ENCODE data around the gene FOXP2. TPM values are rescaled to one million over a fixed set of nuclear protein-coding genes. Genes with fewer than 3 reads are reported as not detected.
"Not testable (repeated sequence)": the region's sequence is repeated elsewhere in the genome, so short reads cannot be mapped to it uniquely, and the experiment has no call there.

The FOXP2 gene
- total and polyA plus RNA-seq, 4 experiments from 2014 or later: not detected

DNA sequence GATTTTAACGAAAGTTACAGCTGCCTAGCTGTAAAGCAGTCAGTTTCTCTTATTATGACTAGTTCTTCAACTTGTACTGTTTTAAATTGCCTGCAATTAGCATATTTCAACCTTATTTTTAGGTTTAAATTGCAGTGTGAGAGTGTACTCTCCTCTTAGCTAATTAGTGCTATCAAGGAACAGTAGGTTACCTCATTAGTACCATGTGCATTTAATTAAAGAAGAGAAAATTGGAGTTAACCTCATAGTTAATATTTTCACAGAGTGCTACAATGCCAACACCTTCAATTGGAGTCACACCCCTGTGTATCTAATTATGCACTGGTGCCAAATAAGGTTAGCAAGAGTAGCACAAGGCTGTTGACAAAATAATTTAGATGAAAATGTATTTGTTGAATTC lies 154.6 kb downstream of the FOXP2 start:
- DNase-seq: no peak
- Mint-ChIP-seq H3K27me3 (no peaks in the 10 kb centered on the region), H3K36me3 (no peaks in the 10 kb centered on the region), H3K27ac (no peak overlapping the region), H3K4me1 (no peaks in the 10 kb centered on the region), H3K9me3 (no peaks in the 10 kb centered on the region), H3K4me3 (no peak overlapping the region)
- Histone ChIP-seq H3K4me3 (ENCODE audit: low read length in 2 of 2) (no peak overlapping the region), H3K4me1 (ENCODE audit: insufficient read depth, low read length) (no peaks in the 10 kb centered on the region), H3K36me3 (ENCODE audit: insufficient read depth, low read length) (no peaks in the 10 kb centered on the region), H3K9me3 (ENCODE audit: control insufficient read depth in 1 of 2, low read length in 2 of 2) (no peaks in the 10 kb centered on the region), H3K27ac (ENCODE audit: low read depth, low read length) (no peak overlapping the region), H3K27me3 (ENCODE audit: insufficient read depth, low read length) (no peaks in the 10 kb centered on the region)
- POLR2A ChIA-PET (ENCODE audit: partially characterized antibody): no interaction called here
- intact Hi-C loops (cut with micrococcal nuclease): no loop called here
- CTCF ChIA-PET (ENCODE audit: partially characterized antibody): no interaction called here

DNA sequence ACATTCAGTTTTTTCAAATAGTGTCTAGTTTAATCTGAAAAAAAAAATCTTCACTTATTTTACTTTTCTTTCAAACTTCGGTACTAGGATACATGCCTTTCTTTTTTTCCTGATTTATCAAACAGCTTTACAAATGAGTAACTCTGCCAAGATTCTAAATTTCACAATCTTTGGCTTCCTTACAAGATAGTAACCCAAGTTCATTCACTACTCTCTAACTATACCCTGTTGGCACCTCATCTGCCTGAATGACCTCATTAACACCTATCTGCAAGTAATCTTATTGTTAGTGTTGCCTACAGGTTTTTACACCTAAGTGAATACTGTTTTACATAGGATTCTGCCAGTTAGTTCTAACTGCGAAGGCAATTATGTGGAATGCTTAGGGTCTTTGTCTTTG lies 159.8 kb downstream of the FOXP2 start:
- no peaks in the 10 kb centered on the region for H3K27me3 ChIP-seq (ENCODE audit: insufficient read depth, low read length)
- Mint-ChIP-seq H3K4me1 (no peaks in the 10 kb centered on the region), H3K4me3 (no peak overlapping the region), H3K9me3 (no peaks in the 10 kb centered on the region), H3K36me3 (no peaks in the 10 kb centered on the region), H3K27me3 (peaks cover 2 to 3% of the 10 kb centered on the region in 2 donors), H3K27ac (no peak overlapping the region)
- no peaks in the 10 kb centered on the region for H3K9me3 ChIP-seq (ENCODE audit: control insufficient read depth in 1 of 2, low read length in 2 of 2)
- intact Hi-C loops (cut with micrococcal nuclease): no loop called here
- H3K4me3 ChIP-seq (ENCODE audit: low read length in 2 of 2): no peak overlapping the region
- POLR2A ChIA-PET (ENCODE audit: partially characterized antibody): no interaction called here
- no peaks in the 10 kb centered on the region for H3K4me1 ChIP-seq (ENCODE audit: insufficient read depth, low read length)
- no peaks in the 10 kb centered on the region for H3K36me3 ChIP-seq (ENCODE audit: insufficient read depth, low read length)
- no peak for DNase-seq
- no peak overlapping the region for H3K27ac ChIP-seq (ENCODE audit: low read depth, low read length)
- CTCF ChIA-PET (ENCODE audit: partially characterized antibody): no interaction called here

DNA sequence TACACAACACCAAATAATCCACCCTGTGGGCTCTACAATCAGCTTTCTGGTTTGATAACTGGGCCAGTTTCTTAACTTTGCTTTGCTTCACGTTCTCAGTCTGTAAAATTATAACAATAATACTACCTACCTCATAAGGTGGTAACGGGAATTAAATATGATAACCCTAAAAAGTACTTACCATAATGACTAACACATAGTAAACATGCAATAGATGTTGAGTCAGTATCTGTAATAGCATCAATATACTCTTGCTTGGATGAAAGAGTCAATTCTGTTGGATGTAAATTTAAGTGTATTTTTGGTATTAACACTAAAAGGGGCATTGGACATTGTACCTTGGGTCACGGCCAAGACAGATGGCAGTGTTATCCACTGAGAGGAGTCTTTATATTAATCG lies 160.5 kb downstream of the FOXP2 start:
- no peaks in the 10 kb centered on the region for H3K27me3 ChIP-seq (ENCODE audit: insufficient read depth, low read length)
- H3K27ac Mint-ChIP-seq: no peak overlapping the region
- no peaks in the 10 kb centered on the region for H3K9me3 ChIP-seq (ENCODE audit: control insufficient read depth in 1 of 2, low read length in 2 of 2)
- no peak for DNase-seq
- no peaks in the 10 kb centered on the region for H3K4me1 ChIP-seq (ENCODE audit: insufficient read depth, low read length)
- H3K9me3 Mint-ChIP-seq: no peaks in the 10 kb centered on the region
- H3K36me3 Mint-ChIP-seq: no peaks in the 10 kb centered on the region
- no peak overlapping the region for H3K4me3 ChIP-seq (ENCODE audit: low read length in 2 of 2)
- peaks cover 2 to 3% of the 10 kb centered on the region in 2 donors for H3K27me3 Mint-ChIP-seq
- ChIA-PET CTCF (ENCODE audit: partially characterized antibody) (no interaction called here), POLR2A (ENCODE audit: partially characterized antibody) (no interaction called here)
- H3K36me3 ChIP-seq (ENCODE audit: insufficient read depth, low read length): no peaks in the 10 kb centered on the region
- no peak overlapping the region for H3K4me3 Mint-ChIP-seq
- H3K4me1 Mint-ChIP-seq: no peaks in the 10 kb centered on the region
- intact Hi-C loops (cut with micrococcal nuclease): no loop called here
- no peak overlapping the region for H3K27ac ChIP-seq (ENCODE audit: low read depth, low read length)

DNA sequence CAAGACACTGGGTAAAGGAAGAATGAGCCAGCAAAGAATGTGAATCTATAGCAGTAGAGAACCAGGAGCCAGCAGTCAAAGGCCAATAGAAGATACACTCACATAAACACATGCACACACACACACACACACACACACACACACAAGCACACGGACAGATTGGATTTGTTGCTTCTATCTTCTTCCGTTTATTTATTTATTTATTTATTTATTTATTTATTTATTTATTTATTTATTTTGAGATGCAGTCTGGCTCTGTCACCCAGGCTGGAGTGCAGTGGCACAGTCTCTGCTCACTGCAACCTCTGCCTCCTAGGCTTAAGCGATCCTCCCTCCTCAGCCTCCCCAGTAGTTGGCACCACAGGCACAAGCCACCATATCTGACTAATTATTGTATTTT lies 166.3 kb downstream of the FOXP2 start:
- H3K4me3 Mint-ChIP-seq; H3K27me3 Mint-ChIP-seq; H3K27ac ChIP-seq (ENCODE audit: low read depth, low read length); H3K27me3 ChIP-seq (ENCODE audit: insufficient read depth, low read length); H3K4me1 Mint-ChIP-seq; DNase-seq; POLR2A ChIA-PET (ENCODE audit: partially characterized antibody); H3K9me3 ChIP-seq (ENCODE audit: control insufficient read depth in 1 of 2, low read length in 2 of 2); intact Hi-C loops (cut with micrococcal nuclease); H3K4me3 ChIP-seq (ENCODE audit: low read length in 2 of 2); CTCF ChIA-PET (ENCODE audit: partially characterized antibody); H3K36me3 ChIP-seq (ENCODE audit: insufficient read depth, low read length); H3K4me1 ChIP-seq (ENCODE audit: insufficient read depth, low read length); H3K27ac Mint-ChIP-seq; H3K9me3 Mint-ChIP-seq; H3K36me3 Mint-ChIP-seq: not testable (repeated sequence)

DNA sequence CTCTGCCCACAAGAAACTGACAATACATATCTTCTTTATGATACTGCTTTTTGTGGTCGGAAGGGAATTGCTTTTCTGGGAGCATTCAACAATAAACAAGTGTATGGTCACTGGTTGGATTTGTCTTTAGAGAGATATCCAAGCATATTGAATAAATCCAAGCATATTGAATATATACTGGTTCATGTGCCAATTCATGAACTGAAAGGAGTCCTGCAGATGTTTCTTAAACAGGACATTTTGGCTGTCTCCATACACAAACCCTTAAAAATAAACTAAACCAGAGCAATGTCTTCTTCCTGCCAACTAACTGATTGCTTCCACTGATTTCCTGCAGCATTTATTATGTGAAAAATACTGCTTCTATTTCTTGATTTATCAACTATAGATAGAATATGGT lies 173.9 kb downstream of the FOXP2 start:
- no peaks in the 10 kb centered on the region for H3K27me3 Mint-ChIP-seq
- H3K4me3 ChIP-seq (ENCODE audit: low read length in 2 of 2): no peak overlapping the region
- DNase-seq: no peak
- ChIA-PET POLR2A (ENCODE audit: partially characterized antibody) (no interaction called here), CTCF (ENCODE audit: partially characterized antibody) (no interaction called here)
- H3K4me3 Mint-ChIP-seq: no peak overlapping the region
- no peaks in the 10 kb centered on the region for H3K36me3 Mint-ChIP-seq
- no peak overlapping the region for H3K27ac ChIP-seq (ENCODE audit: low read depth, low read length)
- intact Hi-C loops (cut with micrococcal nuclease): no loop called here
- no peaks in the 10 kb centered on the region for H3K9me3 ChIP-seq (ENCODE audit: control insufficient read depth in 1 of 2, low read length in 2 of 2)
- H3K36me3 ChIP-seq (ENCODE audit: insufficient read depth, low read length): no peaks in the 10 kb centered on the region
- no peaks in the 10 kb centered on the region for H3K27me3 ChIP-seq (ENCODE audit: insufficient read depth, low read length)
- no peaks in the 10 kb centered on the region for H3K4me1 Mint-ChIP-seq
- no peaks in the 10 kb centered on the region for H3K4me1 ChIP-seq (ENCODE audit: insufficient read depth, low read length)
- no peak overlapping the region for H3K27ac Mint-ChIP-seq
- H3K9me3 Mint-ChIP-seq: peaks cover 0 to 1% (median 0%) of the 10 kb centered on the region in 8 donors

DNA sequence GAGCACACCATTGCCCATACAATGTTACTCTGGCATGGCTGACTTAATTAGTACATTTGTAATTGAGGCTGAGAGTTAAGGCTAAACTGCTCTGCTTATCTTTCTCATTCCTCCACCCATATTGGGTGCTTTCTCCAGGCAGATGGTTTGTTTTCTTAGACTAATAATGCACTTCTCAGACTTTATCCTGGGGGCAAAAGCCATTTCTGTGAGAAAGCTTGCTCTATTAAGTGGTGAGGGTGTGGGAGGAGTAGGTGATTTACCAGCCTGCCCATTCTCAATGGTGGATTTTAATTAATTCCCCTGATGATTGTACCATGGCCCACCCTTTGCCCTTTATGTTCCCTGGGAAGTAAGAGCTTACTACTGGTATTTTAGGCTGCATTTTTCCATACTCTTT lies 174.8 kb downstream of the FOXP2 start:
- H3K27me3 ChIP-seq (ENCODE audit: insufficient read depth, low read length): no peaks in the 10 kb centered on the region
- intact Hi-C loops (cut with micrococcal nuclease): no loop called here
- Mint-ChIP-seq H3K4me3 (no peak overlapping the region), H3K27ac (no peak overlapping the region), H3K9me3 (peaks cover 0 to 1% (median 0%) of the 10 kb centered on the region in 8 donors), H3K36me3 (no peaks in the 10 kb centered on the region), H3K4me1 (no peaks in the 10 kb centered on the region), H3K27me3 (no peaks in the 10 kb centered on the region)
- H3K9me3 ChIP-seq (ENCODE audit: control insufficient read depth in 1 of 2, low read length in 2 of 2): no peaks in the 10 kb centered on the region
- no peaks in the 10 kb centered on the region for H3K4me1 ChIP-seq (ENCODE audit: insufficient read depth, low read length)
- CTCF ChIA-PET (ENCODE audit: partially characterized antibody): no interaction called here
- H3K36me3 ChIP-seq (ENCODE audit: insufficient read depth, low read length): no peaks in the 10 kb centered on the region
- H3K4me3 ChIP-seq (ENCODE audit: low read length in 2 of 2): no peak overlapping the region
- no peak overlapping the region for H3K27ac ChIP-seq (ENCODE audit: low read depth, low read length)
- DNase-seq: no peak
- POLR2A ChIA-PET (ENCODE audit: partially characterized antibody): no interaction called here

DNA sequence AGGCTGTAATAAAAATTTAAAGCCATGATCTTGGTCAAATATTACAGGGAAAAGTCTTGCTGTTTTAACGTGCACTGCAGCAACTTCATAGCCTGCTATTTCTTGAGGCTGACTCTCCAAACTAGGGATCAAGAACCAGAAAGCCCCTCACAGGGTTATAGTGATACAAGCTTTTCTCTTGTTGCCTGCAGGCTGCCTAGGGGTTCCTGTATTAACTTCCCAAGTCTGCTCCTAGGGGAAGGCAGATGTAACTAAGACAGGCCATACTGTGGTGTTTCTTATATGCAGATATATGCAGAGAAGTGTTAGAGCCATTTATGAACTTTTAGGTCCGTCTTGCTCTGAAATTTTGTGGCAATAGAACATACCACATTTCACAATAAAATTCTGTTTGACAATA lies 175.7 kb downstream of the FOXP2 start:
- peaks cover 0 to 1% (median 0%) of the 10 kb centered on the region in 8 donors for H3K9me3 Mint-ChIP-seq
- no peaks in the 10 kb centered on the region for H3K36me3 ChIP-seq (ENCODE audit: insufficient read depth, low read length)
- no peak for DNase-seq
- POLR2A ChIA-PET (ENCODE audit: partially characterized antibody): no interaction called here
- no peaks in the 10 kb centered on the region for H3K9me3 ChIP-seq (ENCODE audit: control insufficient read depth in 1 of 2, low read length in 2 of 2)
- CTCF ChIA-PET (ENCODE audit: partially characterized antibody): no interaction called here
- no peak overlapping the region for H3K27ac Mint-ChIP-seq
- H3K36me3 Mint-ChIP-seq: no peaks in the 10 kb centered on the region
- no peak overlapping the region for H3K4me3 Mint-ChIP-seq
- H3K4me3 ChIP-seq (ENCODE audit: low read length in 2 of 2): no peak overlapping the region
- H3K27me3 Mint-ChIP-seq: no peaks in the 10 kb centered on the region
- H3K27me3 ChIP-seq (ENCODE audit: insufficient read depth, low read length): no peaks in the 10 kb centered on the region
- no peaks in the 10 kb centered on the region for H3K4me1 Mint-ChIP-seq
- no peak overlapping the region for H3K27ac ChIP-seq (ENCODE audit: low read depth, low read length)
- no peaks in the 10 kb centered on the region for H3K4me1 ChIP-seq (ENCODE audit: insufficient read depth, low read length)
- intact Hi-C loops (cut with micrococcal nuclease): no loop called here

DNA sequence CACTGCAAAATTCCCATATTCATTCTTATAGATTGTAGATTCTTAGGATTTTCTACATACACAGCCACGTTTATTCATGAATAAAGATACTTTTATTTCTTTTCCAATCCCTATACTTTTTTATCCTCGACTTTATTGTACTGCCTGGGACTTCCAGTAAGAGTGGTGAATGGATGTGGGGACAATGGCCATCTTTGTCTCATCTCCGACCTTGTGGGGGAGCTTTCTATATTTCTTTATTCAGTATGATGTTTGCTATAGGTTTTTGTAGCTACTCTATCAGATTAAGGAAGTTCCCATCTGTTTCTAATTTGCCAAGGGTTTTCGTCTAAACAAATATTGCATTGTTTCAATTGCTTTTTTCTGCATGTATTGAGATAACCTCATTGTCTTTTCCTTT lies 184.3 kb downstream of the FOXP2 start:
- POLR2A ChIA-PET (ENCODE audit: partially characterized antibody): no interaction called here
- no peaks in the 10 kb centered on the region for H3K27me3 ChIP-seq (ENCODE audit: insufficient read depth, low read length)
- no peaks in the 10 kb centered on the region for H3K9me3 Mint-ChIP-seq
- H3K4me1 Mint-ChIP-seq: no peaks in the 10 kb centered on the region
- no peaks in the 10 kb centered on the region for H3K4me1 ChIP-seq (ENCODE audit: insufficient read depth, low read length)
- no peak for DNase-seq
- H3K36me3 Mint-ChIP-seq: no peaks in the 10 kb centered on the region
- CTCF ChIA-PET (ENCODE audit: partially characterized antibody): no interaction called here
- H3K27me3 Mint-ChIP-seq: peaks cover 0 to 1% of the 10 kb centered on the region in 2 donors
- intact Hi-C loops (cut with micrococcal nuclease): no loop called here
- no peaks in the 10 kb centered on the region for H3K36me3 ChIP-seq (ENCODE audit: insufficient read depth, low read length)
- no peak overlapping the region for H3K4me3 Mint-ChIP-seq
- no peaks in the 10 kb centered on the region for H3K9me3 ChIP-seq (ENCODE audit: control insufficient read depth in 1 of 2, low read length in 2 of 2)
- H3K4me3 ChIP-seq (ENCODE audit: low read length in 2 of 2): no peak overlapping the region
- H3K27ac Mint-ChIP-seq: no peak overlapping the region
- H3K27ac ChIP-seq (ENCODE audit: low read depth, low read length): no peak overlapping the region
